ENCODE measurements around the gene TNS2.
"Not testable (repeated sequence)": the region's sequence is repeated elsewhere in the genome, so short reads cannot be mapped to it uniquely, and the experiment has no call there.

TNS2 gene

GRCh38 chr12:53095596-53095895, 45.7 kb downstream of the TNS2 start:
- not testable (repeated sequence) for DNase-seq (ENCODE audit: low read depth, low spot score)

- DNase-seq (ENCODE audit: low read depth, low spot score): no peak
These were observed 46.4 kb downstream of the TNS2 start for GRCh38 chr12:53096089-53096741.

GRCh38 chr12:53096759-53097158, 46.9 kb downstream of the TNS2 start:
- DNase-seq (ENCODE audit: low read depth, low spot score): no peak

- no peak for DNase-seq (ENCODE audit: low read depth, low spot score)
These were observed 47.3 kb downstream of the TNS2 start for GRCh38 chr12:53097207-53097563.

- no peak for DNase-seq (ENCODE audit: low read depth, low spot score)
These were observed 47.9 kb downstream of the TNS2 start, which contains the start of gene IGFBP6 for GRCh38 chr12:53097564-53098353. IGFBP6 (plus strand) TSS chr12:53097667; CDS start chr12:53097718, 51 bp downstream.

GRCh38 chr12:53098354-53098981, 48.6 kb downstream of the TNS2 start:
- DNase-seq (ENCODE audit: low read depth, low spot score): no peak

- peak; percentile 76 for DNase-seq (ENCODE audit: low read depth, low spot score)
These were observed 49.4 kb downstream of the TNS2 start for GRCh38 chr12:53099071-53099882.

- DNase-seq (ENCODE audit: low read depth, low spot score): no peak
These were observed 50.7 kb downstream of the TNS2 start for GRCh38 chr12:53100466-53101151.

GRCh38 chr12:53101266-53101665, 51.4 kb downstream of the TNS2 start:
- DNase-seq (ENCODE audit: low read depth, low spot score): no peak

GRCh38 chr12:53101931-53102781, 52.3 kb downstream of the TNS2 start:
- DNase-seq (ENCODE audit: low read depth, low spot score): no peak

GRCh38 chr12:53102883-53103807, 53.3 kb downstream of the TNS2 start, which contains the start of gene SOAT2:
SOAT2 (plus strand) TSS chr12:53103486; CDS start chr12:53103578, 92 bp downstream.
- DNase-seq (ENCODE audit: low read depth, low spot score): peak; percentile 44

- no peak for DNase-seq (ENCODE audit: low read depth, low spot score)
These were observed 54.0 kb downstream of the TNS2 start for GRCh38 chr12:53103860-53104305.

GRCh38 chr12:53105256-53105655, 55.4 kb downstream of the TNS2 start:
- no peak for DNase-seq (ENCODE audit: low read depth, low spot score)

- no peak for DNase-seq (ENCODE audit: low read depth, low spot score)
These were observed 56.0 kb downstream of the TNS2 start for GRCh38 chr12:53105712-53106439.

- no peak for DNase-seq (ENCODE audit: low read depth, low spot score)
These were observed 57.3 kb downstream of the TNS2 start for GRCh38 chr12:53107122-53107521.

- DNase-seq (ENCODE audit: low read depth, low spot score): not testable (repeated sequence)
These were observed 62.6 kb downstream of the TNS2 start for GRCh38 chr12:53112431-53112830.

GRCh38 chr12:53113136-53113705, 63.4 kb downstream of the TNS2 start:
- DNase-seq (ENCODE audit: low read depth, low spot score): no peak

GRCh38 chr12:53113951-53114350, 64.1 kb downstream of the TNS2 start:
- no peak for DNase-seq (ENCODE audit: low read depth, low spot score)
